ENCODE results near the gene ARHGDIB. TPM values are rescaled to one million over a fixed set of nuclear protein-coding genes. Genes with fewer than 3 reads are reported as not detected.

The ARHGDIB gene
- total and polyA plus RNA-seq, 10 of the 15 experiments (the other 5 are each of a cell fraction or from before 2014, with no cell fraction given) = 796 to 2,849 (median 1,346) TPM

DNA sequence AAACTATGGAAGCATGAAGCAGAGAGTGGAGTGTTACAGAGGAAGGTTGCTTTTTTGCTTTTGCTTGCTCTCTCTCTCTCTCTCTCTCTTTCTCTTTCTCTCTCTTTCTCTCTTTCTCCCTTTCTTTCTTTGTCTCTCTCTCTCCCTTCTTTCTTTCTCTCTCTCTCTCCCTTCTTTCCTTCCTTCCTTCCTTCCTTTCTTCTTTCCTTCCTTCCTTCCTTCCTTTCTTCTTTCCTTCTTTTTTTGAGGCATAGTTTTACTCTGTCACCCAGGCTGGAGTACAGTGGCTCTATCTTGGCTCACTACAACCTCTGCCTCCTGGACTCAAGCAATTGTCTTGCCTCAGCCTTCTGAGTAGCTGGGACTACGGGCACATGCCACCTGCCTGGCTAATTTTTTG is 7.6 kb downstream of the ARHGDIB start:
- Histone ChIP-seq H3K9ac (ENCODE audit: control insufficient read depth, insufficient read depth, low read length) (peak overlapping the region; percentile 51), H3K27me3 (replicated peaks in 1 of 2; ENCODE audit: control insufficient read depth in 2 of 2, insufficient read depth in 2 of 2, low read length in 1 of 2) (no peaks in the 10 kb centered on the region), H3K36me3 (ENCODE audit: control insufficient read depth in 2 of 2, insufficient read depth in 2 of 2, low read length in 1 of 2) (peaks cover 4 to 11% of the 10 kb centered on the region in 2 experiments), H3K4me1 (ENCODE audit: control insufficient read depth, insufficient read depth, low read length) (peaks cover 52% of the 10 kb centered on the region), H3K27ac (ENCODE audit: control insufficient read depth, insufficient read depth) (peak overlapping the region; percentile 100), H3K79me2 (ENCODE audit: control insufficient read depth, insufficient read depth, low read length) (peaks cover 99% of the 10 kb centered on the region), H4K20me1 (ENCODE audit: control insufficient read depth, insufficient read depth) (no peaks in the 10 kb centered on the region), H3K4me2 (ENCODE audit: control insufficient read depth, insufficient read depth) (peak overlapping the region; percentile 85), H2AFZ (ENCODE audit: control insufficient read depth, low read depth, low read length) (no peak overlapping the region), H3K4me3 (peak overlapping the region; percentile 60), H3K9me3 (replicated peaks; ENCODE audit: control insufficient read depth, insufficient read depth, low read length) (no peaks in the 10 kb centered on the region)
- ChIA-PET CTCF (interaction anchor here (1.0 kb wide), 1 partner anchor 16 kb away, joined by 3 read pairs; the partner anchor contains the start of gene ERP27), SMC1A (ENCODE audit: uncharacterized antibody, unreplicated experiment) (interaction anchor here (1.2 to 1.3 kb wide), 3 partner anchors 15 to 41 kb away, joined by 3 to 6 read pairs (median 3); partner anchors contain the start of gene ERP27), POLR2A (interaction anchor here (1.0 to 2.1 kb wide), 4 partner anchors 29 to 184 kb away, joined by 3 to 5 read pairs (median 4); no protein-coding TSS in a partner anchor), RAD21 (ENCODE audit: unreplicated experiment) (interaction anchor here (0.6 to 4.2 kb wide), 4 partner anchors 7 to 713 kb away, joined by 3 to 25 read pairs (median 6); partner anchors contain the start of gene ARHGDIB)
- intact Hi-C loops (cut with micrococcal nuclease; ENCODE audit: unreplicated experiment) = loop anchor here (5.0 to 10.0 kb wide), 4 partner anchors 34 to 831 kb away; partner anchors contain the start of gene EPS8
- 0% methylated on average over 1 of the region's 1 CpG for WGBS (ENCODE audit: insufficient coverage, insufficient replicate concordance, low lambda C conversion rate, missing lambda C conversion rate)
- no TSS peak for BruUV-seq (replicated peaks)
- ATAC-seq (no peak), FAIRE-seq (no peak), DNase-seq (ENCODE audit: low read depth, low spot score) (no peak)
- in situ Hi-C loops (cut with MboI) = loop anchor here (10.0 to 25.0 kb wide), 3 partner anchors 179 to 566 kb away; a partner anchor contains a TSS
- TF ChIP-seq PRDM15 (CRISPR knock-in tag; IDR thresholded peaks at IDR 0.05) (no peak), YBX1 (IDR thresholded peaks at IDR 0.05) (0 out of 2 replicates have a peak, but pooled peaks have one; percentile 29), JUND (IDR thresholded peaks at IDR 0.05; ENCODE audit: low read depth, low read length) (no peak), ASH2L (IDR thresholded peaks at IDR 0.05; ENCODE audit: borderline replicate concordance, low read depth) (no peak), NBN (IDR thresholded peaks at IDR 0.05) (peak; percentile 69; the same call in 1 of the 2 replicates), RELA (IDR thresholded peaks at IDR 0.05; ENCODE audit: borderline replicate concordance, partially characterized antibody) (no peak), FOXK2 (IDR thresholded peaks at IDR 0.05) (no peak), MLLT1 (IDR thresholded peaks at IDR 0.05) (peak; percentile 62), BCL3 (IDR thresholded peaks at IDR 0.05; ENCODE audit: borderline replicate concordance, insufficient read depth, low read depth, low read length, poor library complexity, severe bottlenecking) (no peak), MEF2A (IDR thresholded peaks at IDR 0.05; ENCODE audit: insufficient read depth, low read depth, low read length) (no peak), IKZF2 (IDR thresholded peaks at IDR 0.05) (0 out of 4 replicates have a peak, but pooled peaks of 1 of the 2 experiments have one; percentile 11), MYC (IDR thresholded peaks at IDR 0.05; ENCODE audit: insufficient read depth, insufficient read length, insufficient replicate concordance, low read length, severe bottlenecking) (no peak), BMI1 (IDR thresholded peaks at IDR 0.05; ENCODE audit: borderline replicate concordance) (no peak), SREBF2 (IDR thresholded peaks at IDR 0.05; ENCODE audit: low read length) (no peak), ZNF24 (IDR thresholded peaks at IDR 0.05) (no peak)

Data from GM12878 (cell line).